Measurements from ENCODE around the gene PINK1. TPM values are rescaled to one million over a fixed set of nuclear protein-coding genes. Genes with fewer than 3 reads are reported as not detected.

Gene PINK1
- total RNA-seq, 1 experiment from 2014 or later = 48.6 TPM

GRCh38 chr1:20596106-20596505, 37.2 kb upstream of the PINK1 start:
- no peak overlapping the region for H3K4me3 ChIP-seq
- peaks cover 16% of the 10 kb centered on the region; the same call in 1 of the 2 replicates for H3K79me2 ChIP-seq (ENCODE audit: low read depth)
- peaks cover 16% of the 10 kb centered on the region for H3K4me1 ChIP-seq (replicated peaks; ENCODE audit: insufficient read depth)
- ChIA-PET POLR2A (ENCODE audit: unreplicated experiment) (no interaction called here), CTCF (no interaction called here)
- TF ChIP-seq EZH2 (IDR thresholded peaks at IDR 0.05; ENCODE audit: low read depth) (no peak), CTCF (conservative IDR thresholded peaks at IDR 0.05) (no peak)
- no peaks in the 10 kb centered on the region for H4K20me1 ChIP-seq (ENCODE audit: insufficient read depth)
- no peaks in the 10 kb centered on the region for H3K9me3 ChIP-seq (ENCODE audit: insufficient read depth, low read depth)
- no peak overlapping the region for H2AFZ ChIP-seq
- no peak overlapping the region for H3K4me2 ChIP-seq
- peaks cover 13% of the 10 kb centered on the region; the same call in 1 of the 2 replicates for H3F3A ChIP-seq (ENCODE audit: insufficient read depth, low read depth)
- H3K27me3 ChIP-seq (ENCODE audit: insufficient read depth, low read depth) = no peaks in the 10 kb centered on the region
- BruUV-seq (replicated peaks) = no TSS peak
- no peaks in the 10 kb centered on the region for H3K36me3 ChIP-seq (ENCODE audit: low read depth)
- no peak overlapping the region for H3K27ac ChIP-seq
- intact Hi-C loops (cut with micrococcal nuclease; ENCODE audit: unreplicated experiment) = no loop called here
- no peaks in the 10 kb centered on the region for H3K9me2 ChIP-seq (ENCODE audit: insufficient read depth)
- DNase-seq = no peak

GRCh38 chr1:20597650-20598049, 35.6 kb upstream of the PINK1 start:
- CTCF ChIA-PET = no interaction called here
- H3F3A ChIP-seq (ENCODE audit: insufficient read depth, low read depth) = peaks cover 27% of the 10 kb centered on the region

GRCh38 chr1:20600156-20600555, 33.1 kb upstream of the PINK1 start:
- CTCF ChIA-PET = interaction anchor here (0.5 to 0.8 kb wide), 2 partner anchors 8 to 10 kb away, joined by 3 read pairs; no protein-coding TSS in a partner anchor
- no TSS peak for BruUV-seq (replicated peaks)
- H3F3A ChIP-seq (ENCODE audit: insufficient read depth, low read depth) = peaks cover 50% of the 10 kb centered on the region

More at GRCh38 chr1:20597650-20598049, 35.6 kb upstream of the PINK1 start:
- H3K36me3 ChIP-seq (ENCODE audit: low read depth) = no peaks in the 10 kb centered on the region
- no TSS peak for BruUV-seq (replicated peaks)
- H3K27me3 ChIP-seq (ENCODE audit: insufficient read depth, low read depth) = no peaks in the 10 kb centered on the region
- no peak overlapping the region for H3K4me2 ChIP-seq
- H3K79me2 ChIP-seq (ENCODE audit: low read depth) = 0 out of 2 replicates have a peak, but pooled peaks cover under 1% of the 10 kb centered on the region
- H2AFZ ChIP-seq = no peak overlapping the region
- no peaks in the 10 kb centered on the region for H3K9me2 ChIP-seq (ENCODE audit: insufficient read depth)
- no peak for TF ChIP-seq CTCF (conservative IDR thresholded peaks at IDR 0.05)
- TF ChIP-seq EZH2 (IDR thresholded peaks at IDR 0.05; ENCODE audit: low read depth) = no peak
- DNase-seq = no peak
- H3K4me3 ChIP-seq = no peak overlapping the region
- no peak overlapping the region for H3K27ac ChIP-seq
- H3K4me1 ChIP-seq (replicated peaks; ENCODE audit: insufficient read depth) = peaks cover 30% of the 10 kb centered on the region
- intact Hi-C loops (cut with micrococcal nuclease; ENCODE audit: unreplicated experiment) = no loop called here
- POLR2A ChIA-PET (ENCODE audit: unreplicated experiment) = no interaction called here
- H3K9me3 ChIP-seq (ENCODE audit: insufficient read depth, low read depth) = no peaks in the 10 kb centered on the region
- H4K20me1 ChIP-seq (ENCODE audit: insufficient read depth) = no peaks in the 10 kb centered on the region

More at GRCh38 chr1:20600156-20600555, 33.1 kb upstream of the PINK1 start:
- Histone ChIP-seq H3K27ac (0 out of 2 replicates have a peak overlapping the region, but pooled peaks have one; percentile 88), H4K20me1 (ENCODE audit: insufficient read depth) (no peaks in the 10 kb centered on the region), H3K4me3 (no peak overlapping the region), H2AFZ (no peak overlapping the region), H3K9me2 (ENCODE audit: insufficient read depth) (no peaks in the 10 kb centered on the region), H3K9me3 (ENCODE audit: insufficient read depth, low read depth) (no peaks in the 10 kb centered on the region), H3K27me3 (ENCODE audit: insufficient read depth, low read depth) (no peaks in the 10 kb centered on the region), H3K4me2 (no peak overlapping the region), H3K36me3 (ENCODE audit: low read depth) (0 out of 2 replicates have a peak, but pooled peaks cover 2% of the 10 kb centered on the region), H3K4me1 (replicated peaks; ENCODE audit: insufficient read depth) (peaks cover 54% of the 10 kb centered on the region), H3K79me2 (ENCODE audit: low read depth) (no peaks in the 10 kb centered on the region)
- intact Hi-C loops (cut with micrococcal nuclease; ENCODE audit: unreplicated experiment) = no loop called here
- DNase-seq = no peak
- TF ChIP-seq EZH2 (IDR thresholded peaks at IDR 0.05; ENCODE audit: low read depth) (no peak), CTCF (conservative IDR thresholded peaks at IDR 0.05) (no peak)
- POLR2A ChIA-PET (ENCODE audit: unreplicated experiment) = no interaction called here
